ENCODE results near the gene IFNA1.

The IFNA1 gene

DNA sequence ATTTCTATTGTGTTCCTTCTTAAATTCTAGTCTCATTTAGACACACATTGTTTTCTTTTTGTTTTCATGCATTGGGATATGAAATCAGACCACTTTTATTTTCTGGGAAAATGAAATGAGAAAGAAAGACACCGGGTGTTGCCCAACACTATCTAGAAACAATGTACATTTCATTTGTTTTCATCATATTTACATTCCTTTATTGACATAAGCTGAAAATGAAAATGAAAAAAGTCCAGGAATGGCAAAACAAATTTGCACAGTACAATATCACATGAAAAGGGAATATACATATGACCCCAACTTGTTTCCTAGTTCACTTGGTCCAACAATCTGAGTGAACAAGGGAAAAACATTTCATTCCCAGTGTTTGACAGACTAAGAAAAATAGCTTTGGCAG lies 21.1 kb downstream of the IFNA1 start:
- no peak overlapping the region for H3K27ac Mint-ChIP-seq

GRCh38 chr9:21465138-21465537 lies 24.9 kb downstream of the IFNA1 start:
- peaks cover 1% of the 10 kb centered on the region for H3K9me3 Mint-ChIP-seq
- CTCF ChIA-PET = interaction anchor here (0.6 to 1.6 kb wide), 10 partner anchors 35 to 326 kb away, joined by 3 to 21 read pairs (median 3); no protein-coding TSS in a partner anchor
- H3K4me3 Mint-ChIP-seq = no peak overlapping the region
- no peak overlapping the region for H3K27ac Mint-ChIP-seq
- H3K36me3 Mint-ChIP-seq = no peaks in the 10 kb centered on the region
- H3K27me3 Mint-ChIP-seq = peaks cover 28% of the 10 kb centered on the region
- DNase-seq = no peak
- H3K4me1 Mint-ChIP-seq = no peaks in the 10 kb centered on the region

More for the DNA sequence above, 21.1 kb downstream of the IFNA1 start:
- H3K9me3 Mint-ChIP-seq = peaks cover 1% of the 10 kb centered on the region
- H3K4me3 Mint-ChIP-seq = no peak overlapping the region
- H3K27me3 Mint-ChIP-seq = peaks cover 23% of the 10 kb centered on the region
- DNase-seq = no peak
- no peaks in the 10 kb centered on the region for H3K36me3 Mint-ChIP-seq
- CTCF ChIA-PET = interaction anchor here (1.8 kb wide), 1 partner anchor 226 kb away, joined by 6 read pairs; no protein-coding TSS in a partner anchor
- H3K4me1 Mint-ChIP-seq = no peaks in the 10 kb centered on the region

DNA sequence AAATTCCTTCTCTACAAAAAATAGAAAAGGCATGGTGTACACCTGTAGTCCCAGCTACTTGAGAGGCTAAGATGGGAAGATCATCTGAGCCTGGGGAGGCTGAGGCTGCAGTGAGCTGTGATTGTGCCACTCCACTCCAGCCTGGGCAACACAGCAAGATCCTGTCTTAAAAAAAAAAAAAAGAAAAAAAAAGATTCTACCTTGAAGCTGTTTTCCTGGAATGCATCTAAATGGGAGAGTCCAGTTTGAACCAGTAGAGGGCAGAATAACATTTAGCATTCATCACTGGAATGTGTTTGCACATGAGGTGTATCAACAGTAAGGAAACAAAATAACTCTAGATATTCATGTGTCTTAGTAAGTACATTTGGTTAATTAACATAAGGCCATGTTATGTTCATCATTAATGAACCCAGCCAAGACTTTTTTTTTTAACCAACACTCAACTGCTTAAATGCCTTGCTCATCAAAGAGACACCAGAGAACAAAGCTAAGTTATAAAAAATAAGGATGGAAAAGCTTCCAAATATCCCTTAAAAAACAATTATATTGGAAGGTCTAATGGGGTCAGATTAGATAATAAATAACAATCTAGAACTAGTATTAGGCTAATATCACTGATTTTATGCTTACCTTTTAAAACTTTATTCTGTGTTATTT lies 25.8 kb downstream of the IFNA1 start:
- H3K4me3 Mint-ChIP-seq = no peak overlapping the region

GRCh38 chr9:21470126-21470525 lies 29.9 kb downstream of the IFNA1 start:
- peaks cover 14% of the 10 kb centered on the region for H3K27me3 Mint-ChIP-seq
- CTCF ChIA-PET = interaction anchor here (1.0 kb wide), 1 partner anchor 320 kb away, joined by 5 read pairs; no protein-coding TSS in a partner anchor
- DNase-seq = no peak
- H3K4me1 Mint-ChIP-seq = no peaks in the 10 kb centered on the region
- no peaks in the 10 kb centered on the region for H3K9me3 Mint-ChIP-seq
- no peak overlapping the region for H3K27ac Mint-ChIP-seq
- H3K36me3 Mint-ChIP-seq = no peaks in the 10 kb centered on the region
- no peak overlapping the region for H3K4me3 Mint-ChIP-seq

More for the DNA sequence above, 25.8 kb downstream of the IFNA1 start:
- Mint-ChIP-seq H3K4me1 (no peaks in the 10 kb centered on the region), H3K27me3 (peaks cover 24% of the 10 kb centered on the region), H3K36me3 (no peaks in the 10 kb centered on the region), H3K9me3 (peaks cover 1% of the 10 kb centered on the region), H3K27ac (no peak overlapping the region)
- DNase-seq = no peak
- CTCF ChIA-PET = interaction anchor here (0.6 to 1.6 kb wide), 19 partner anchors 9 to 327 kb away, joined by 3 to 21 read pairs (median 3); no protein-coding TSS in a partner anchor

DNA sequence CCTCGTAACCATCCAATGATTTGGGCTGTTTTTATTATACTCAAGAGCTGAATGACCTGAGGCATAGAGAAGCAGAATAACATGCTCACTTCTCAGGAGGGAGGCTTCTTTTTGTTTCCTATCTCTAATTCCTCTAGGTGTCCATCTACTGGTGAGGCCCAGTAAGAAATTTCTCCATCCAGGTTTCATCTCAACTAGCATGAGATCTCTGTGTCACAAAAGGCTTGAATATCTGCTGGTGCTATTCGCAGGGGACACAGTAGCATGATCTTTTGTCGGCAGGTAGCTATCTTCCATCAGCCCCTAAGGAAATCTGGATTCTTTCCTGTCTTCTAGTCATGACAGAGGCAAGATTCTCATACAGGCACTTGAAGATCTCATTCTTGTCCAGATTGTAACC lies 33.0 kb downstream of the IFNA1 start:
- H3K9me3 Mint-ChIP-seq = no peaks in the 10 kb centered on the region
- no peak overlapping the region for H3K4me3 Mint-ChIP-seq
- H3K36me3 Mint-ChIP-seq = no peaks in the 10 kb centered on the region
- H3K4me1 Mint-ChIP-seq = no peaks in the 10 kb centered on the region
- peaks cover 7% of the 10 kb centered on the region for H3K27me3 Mint-ChIP-seq
- DNase-seq = no peak
- H3K27ac Mint-ChIP-seq = no peak overlapping the region
- CTCF ChIA-PET = interaction anchor here (1.0 kb wide), 1 partner anchor 39 kb away, joined by 3 read pairs; no protein-coding TSS in a partner anchor

- CTCF ChIA-PET = no interaction called here
- Mint-ChIP-seq H3K36me3 (no peaks in the 10 kb centered on the region), H3K4me1 (no peaks in the 10 kb centered on the region), H3K27ac (no peak overlapping the region), H3K27me3 (peaks cover 3% of the 10 kb centered on the region), H3K9me3 (no peaks in the 10 kb centered on the region), H3K4me3 (no peak overlapping the region)
- no peak for DNase-seq
These were observed 37.2 kb downstream of the IFNA1 start for GRCh38 chr9:21477466-21477865.

DNA sequence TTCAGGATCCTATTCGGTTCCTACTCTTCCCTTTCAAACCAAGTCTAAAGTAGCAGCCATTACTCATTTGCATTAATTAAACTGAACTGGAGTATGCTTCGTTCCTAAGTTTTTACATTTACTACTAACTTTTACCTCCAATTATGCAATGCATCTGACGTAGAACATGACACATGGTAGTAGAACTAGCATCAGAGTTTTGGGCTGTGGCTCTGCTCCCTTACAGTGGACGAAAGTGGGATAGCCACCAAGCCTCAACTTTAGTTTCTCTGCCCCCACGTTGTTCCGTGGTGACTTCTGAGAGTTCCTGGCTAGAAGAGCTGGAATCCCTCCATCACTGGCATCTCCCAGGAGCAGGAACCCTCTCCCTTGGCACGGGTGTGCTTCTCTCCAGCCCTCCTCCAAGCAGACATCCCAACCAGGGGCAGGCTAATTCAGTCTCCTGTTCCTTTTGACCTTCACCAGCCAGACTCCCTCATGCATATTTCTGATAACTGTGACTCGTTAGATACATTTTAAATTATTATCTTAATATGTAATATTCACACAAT lies 39.0 kb downstream of the IFNA1 start:
- Mint-ChIP-seq H3K4me1 (no peaks in the 10 kb centered on the region), H3K27me3 (no peaks in the 10 kb centered on the region), H3K9me3 (no peaks in the 10 kb centered on the region), H3K4me3 (no peak overlapping the region), H3K36me3 (no peaks in the 10 kb centered on the region), H3K27ac (no peak overlapping the region)
- DNase-seq = no peak
- CTCF ChIA-PET = no interaction called here

DNA sequence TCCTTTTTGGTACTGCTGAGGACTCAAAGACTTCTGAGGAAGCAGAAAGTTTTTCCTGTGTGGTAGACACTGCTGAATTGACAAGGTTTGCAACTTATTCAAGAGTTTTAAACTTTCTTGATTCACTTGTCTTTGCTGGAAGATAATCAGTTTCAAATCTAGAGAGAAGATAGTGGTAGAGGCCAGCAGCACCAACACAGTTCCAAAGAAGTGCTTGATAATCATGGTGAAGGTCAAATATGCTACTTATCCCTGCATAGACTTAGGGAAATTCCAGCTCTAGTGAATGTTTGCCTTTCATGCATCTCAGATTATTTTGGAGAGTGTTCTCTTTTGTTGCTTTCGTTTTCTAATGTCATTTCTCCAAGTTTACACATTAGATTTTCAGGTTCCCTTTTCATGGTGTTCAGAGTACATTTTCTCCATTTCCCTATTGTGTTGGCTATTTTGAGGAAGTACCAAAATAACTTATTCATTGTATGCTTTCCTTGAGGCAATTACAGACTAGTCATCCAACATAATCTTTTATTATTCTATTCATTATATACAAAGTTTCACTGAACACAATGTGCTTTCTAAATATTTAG lies 41.3 kb downstream of the IFNA1 start:
- H3K27me3 Mint-ChIP-seq = no peaks in the 10 kb centered on the region
- H3K27ac Mint-ChIP-seq = no peak overlapping the region
- H3K36me3 Mint-ChIP-seq = no peaks in the 10 kb centered on the region
- no peaks in the 10 kb centered on the region for H3K9me3 Mint-ChIP-seq
- H3K4me1 Mint-ChIP-seq = no peaks in the 10 kb centered on the region
- CTCF ChIA-PET = no interaction called here
- no peak overlapping the region for H3K4me3 Mint-ChIP-seq
- no peak for DNase-seq

GRCh38 chr9:21482213-21482612 lies 42.0 kb downstream of the IFNA1 start, which contains the start of gene IFNE:
Gene IFNE (minus strand): TSS chr9:21482313. CDS start chr9:21481694, 619 bp downstream.
- H3K27ac Mint-ChIP-seq = no peak within 1 kb of the TSS

More at GRCh38 chr9:21482213-21482612, 42.0 kb downstream of the IFNA1 start, which contains the start of gene IFNE:
- CTCF ChIA-PET = no interaction called here
- Mint-ChIP-seq H3K36me3 (no peaks in the 10 kb centered on the region), H3K4me1 (no peaks in the 10 kb centered on the region), H3K4me3 (no peak within 1 kb of the TSS), H3K9me3 (no peaks in the 10 kb centered on the region), H3K27me3 (no peaks in the 10 kb centered on the region)
- DNase-seq = no peak

All from activated naive CD4-positive, alpha-beta T cell treated with anti-CD3 and anti-CD28 coated beads, Interleukin-2, amount 10 ng/mL, durations not matched to agents 7 days and 5 days (primary cell).